Activated CD8-positive, alpha-beta T cell treated with anti-CD3 and anti-CD28 coated beads, Interleukin-2, amount 10 ng/mL, durations not matched to agents 7 days and 5 days (primary cell): ENCODE measurements around the gene FSD2. TPM values are rescaled to one million over a fixed set of nuclear protein-coding genes. Genes with fewer than 3 reads are reported as not detected.

Experiments
- ATAC-seq: fragments of 150-1000 bp; cut with Tn5 transposase; one replicate; pipeline ENCODE4 v1.10.0; 2021; ENCODE audit warnings: moderate library complexity
- CTCF ChIA-PET: fragments of 350-600 bp; sonication (Branson Sonifier 250); formaldehyde crosslinking; loops from one replicate; lab custom pipeline; 2021; ENCODE audit warnings: antibody characterized with exemption; lab: Charles Lee
- POLR2A ChIA-PET: fragments of 350-600 bp; sonication (Branson Sonifier 250); formaldehyde crosslinking; loops from one replicate; lab custom pipeline; 2021; ENCODE audit warnings: antibody characterized with exemption; lab: Charles Lee
- DNase-seq: peaks from one replicate; pipeline ENCODE4 v3.0.0-alpha.2; 2020
- H3K27ac Mint-ChIP-seq: one replicate; pipeline ENCODE4 v1.8.0; 2021; ENCODE audit warnings: mild to moderate bottlenecking, mixed read lengths
- H3K27me3 Mint-ChIP-seq: one replicate; pipeline ENCODE4 v1.8.0; 2021; ENCODE audit warnings: low read depth, mixed read lengths
- H3K36me3 Mint-ChIP-seq: one replicate; pipeline ENCODE4 v1.8.0; 2021; ENCODE audit warnings: low read depth, mixed read lengths
- H3K4me1 Mint-ChIP-seq: one replicate; pipeline ENCODE4 v1.8.0; 2021; ENCODE audit warnings: low read depth, mixed read lengths
- H3K4me3 Mint-ChIP-seq: one replicate; pipeline ENCODE4 v1.8.0; 2021; ENCODE audit warnings: mild to moderate bottlenecking, mixed read lengths
- H3K9me3 Mint-ChIP-seq: one replicate; pipeline ENCODE4 v1.8.0; 2022; ENCODE audit warnings: mixed read lengths; ENCODE audit not compliant: insufficient read depth
- total RNA-seq, 2 experiments: library from RNA; stranded (reverse); gene quantifications; one replicate each; pipeline ENCODE4 v1.2.3, GENCODE V29; 2021

FSD2 gene
- total RNA-seq, 2 experiments from 2014 or later = not detected

DNA sequence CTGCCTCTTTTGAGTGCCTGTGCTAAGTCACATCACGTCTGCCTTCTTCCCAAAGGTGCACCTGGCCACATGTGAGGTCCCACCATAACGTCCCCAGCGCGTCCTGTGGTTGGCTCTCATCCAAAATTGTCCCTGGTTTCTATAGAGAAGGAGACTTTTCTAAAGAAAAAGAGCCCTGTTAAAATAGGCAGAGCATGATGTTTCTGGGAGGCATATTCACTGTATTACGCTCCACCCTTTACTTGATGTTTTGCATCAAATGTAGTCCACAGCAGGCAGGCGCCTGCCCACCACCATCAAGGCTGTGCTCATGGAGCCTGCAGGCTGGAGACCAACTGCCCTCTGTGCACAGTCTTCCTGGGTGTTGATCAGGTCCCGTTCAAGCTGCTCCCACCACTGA lies 39.8 kb upstream of the FSD2 start:
- peak; percentile 12 for DNase-seq
- Mint-ChIP-seq H3K4me3 (no peak overlapping the region), H3K36me3 (peaks cover 6% of the 10 kb centered on the region), H3K27ac (no peak overlapping the region), H3K4me1 (peaks cover 19% of the 10 kb centered on the region), H3K9me3 (no peaks in the 10 kb centered on the region), H3K27me3 (peaks cover 6% of the 10 kb centered on the region)
- CTCF ChIA-PET = no interaction called here
- no peak for ATAC-seq
- POLR2A ChIA-PET = no interaction called here

DNA sequence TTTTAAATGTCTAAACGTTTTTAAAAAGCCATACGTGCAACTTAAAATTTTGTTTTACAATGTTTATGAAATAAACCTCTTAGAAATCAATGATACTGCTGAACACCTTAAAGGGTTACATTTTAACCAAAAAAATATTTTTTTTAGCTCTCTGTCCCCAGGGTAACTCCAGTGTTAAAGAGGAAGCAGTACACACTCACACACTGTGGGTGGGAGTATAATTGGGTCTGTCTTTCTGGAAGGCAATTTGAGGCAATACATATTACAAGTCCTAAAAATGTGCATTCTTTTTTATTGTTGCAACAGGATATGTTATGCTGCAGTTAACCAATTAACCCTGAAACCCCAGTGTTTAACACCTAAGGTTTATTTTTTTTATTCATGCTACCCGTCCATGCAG lies 37.7 kb upstream of the FSD2 start:
- no peaks in the 10 kb centered on the region for H3K9me3 Mint-ChIP-seq
- ATAC-seq (no peak), DNase-seq (no peak)
- H3K4me1 Mint-ChIP-seq = peaks cover 9% of the 10 kb centered on the region
- H3K36me3 Mint-ChIP-seq = peaks cover 12% of the 10 kb centered on the region
- H3K27me3 Mint-ChIP-seq = peaks cover 6% of the 10 kb centered on the region
- H3K4me3 Mint-ChIP-seq = no peak overlapping the region
- CTCF ChIA-PET = no interaction called here
- no peak overlapping the region for H3K27ac Mint-ChIP-seq
- POLR2A ChIA-PET = no interaction called here

DNA sequence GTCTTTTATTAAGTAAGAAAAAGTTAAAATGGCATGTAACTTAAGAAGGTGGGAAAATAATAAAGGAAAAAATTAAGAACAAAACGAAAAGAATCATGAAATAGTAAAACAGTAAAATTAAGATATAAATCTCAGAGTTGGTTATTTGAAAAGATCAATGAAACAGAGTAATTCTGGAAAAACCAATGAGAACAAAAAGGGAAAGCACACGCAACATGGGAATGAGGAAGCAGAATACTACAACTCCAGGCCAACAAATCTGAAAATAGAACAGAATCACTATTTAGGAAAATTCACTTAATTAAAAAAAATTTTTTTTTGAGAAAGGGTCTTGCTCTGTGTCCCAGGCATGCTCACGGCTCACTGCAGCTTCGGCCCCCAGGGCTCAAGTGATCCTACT lies 34.3 kb upstream of the FSD2 start:
- no peak for DNase-seq
- no peak for ATAC-seq
- Mint-ChIP-seq H3K27ac (no peak overlapping the region), H3K4me3 (no peak overlapping the region), H3K36me3 (peaks cover 42% of the 10 kb centered on the region), H3K9me3 (no peaks in the 10 kb centered on the region), H3K27me3 (peaks cover 6% of the 10 kb centered on the region), H3K4me1 (peaks cover 5% of the 10 kb centered on the region)
- ChIA-PET POLR2A (no interaction called here), CTCF (interaction anchor here (1.3 kb wide), 1 partner anchor 9 kb away, joined by 3 read pairs; no protein-coding TSS in a partner anchor)

- Mint-ChIP-seq H3K27ac (no peak overlapping the region), H3K4me1 (no peaks in the 10 kb centered on the region)
Observed at GRCh38 chr15:82839136-82839535, 33.3 kb upstream of the FSD2 start.

GRCh38 chr15:82838096-82838735 lies 32.3 kb upstream of the FSD2 start:
- no peak overlapping the region for H3K27ac Mint-ChIP-seq
- CTCF ChIA-PET = interaction anchor here (2.0 kb wide), 1 partner anchor 11 kb away, joined by 10 read pairs; no protein-coding TSS in a partner anchor
- H3K27me3 Mint-ChIP-seq = no peaks in the 10 kb centered on the region
- DNase-seq = no peak
- POLR2A ChIA-PET = interaction anchor here (0.7 to 1.5 kb wide), 2 partner anchors 12 to 28 kb away, joined by 4 to 5 read pairs; no protein-coding TSS in a partner anchor
- no peak overlapping the region for H3K4me3 Mint-ChIP-seq
- ATAC-seq = no peak
- H3K9me3 Mint-ChIP-seq = no peaks in the 10 kb centered on the region
- H3K36me3 Mint-ChIP-seq = peaks cover 56% of the 10 kb centered on the region
- peaks cover 2% of the 10 kb centered on the region for H3K4me1 Mint-ChIP-seq

More at GRCh38 chr15:82839136-82839535, 33.3 kb upstream of the FSD2 start:
- Mint-ChIP-seq H3K36me3 (peaks cover 50% of the 10 kb centered on the region), H3K27me3 (no peaks in the 10 kb centered on the region), H3K9me3 (no peaks in the 10 kb centered on the region), H3K4me3 (no peak overlapping the region)
- CTCF ChIA-PET = interaction anchor here (2.0 kb wide), 1 partner anchor 10 kb away, joined by 10 read pairs; no protein-coding TSS in a partner anchor
- POLR2A ChIA-PET = interaction anchor here (1.5 kb wide), 1 partner anchor 29 kb away, joined by 5 read pairs; no protein-coding TSS in a partner anchor
- DNase-seq (no peak), ATAC-seq (no peak)

GRCh38 chr15:82835391-82835917 lies 29.6 kb upstream of the FSD2 start:
- CTCF ChIA-PET = no interaction called here
- POLR2A ChIA-PET = no interaction called here
- no peaks in the 10 kb centered on the region for H3K9me3 Mint-ChIP-seq
- no peak overlapping the region for H3K27ac Mint-ChIP-seq
- ATAC-seq (no peak), DNase-seq (peak; percentile 4)
- no peaks in the 10 kb centered on the region for H3K27me3 Mint-ChIP-seq
- H3K4me1 Mint-ChIP-seq = peaks cover 27% of the 10 kb centered on the region
- H3K36me3 Mint-ChIP-seq = peaks cover 78% of the 10 kb centered on the region
- no peak overlapping the region for H3K4me3 Mint-ChIP-seq

- peaks cover 27% of the 10 kb centered on the region for H3K4me1 Mint-ChIP-seq
- peaks cover 86% of the 10 kb centered on the region for H3K36me3 Mint-ChIP-seq
- CTCF ChIA-PET = interaction anchor here (1.0 to 2.1 kb wide), 5 partner anchors 15 to 177 kb away, joined by 3 to 18 read pairs (median 10); no protein-coding TSS in a partner anchor
- POLR2A ChIA-PET = interaction anchor here (0.6 to 1.5 kb wide), 2 partner anchors 23 to 310 kb away, joined by 4 to 12 read pairs; no protein-coding TSS in a partner anchor
- DNase-seq (peak; percentile 17), ATAC-seq (no peak)
- H3K27ac Mint-ChIP-seq = peak overlapping the region; percentile 86
- no peak overlapping the region for H3K4me3 Mint-ChIP-seq
- H3K27me3 Mint-ChIP-seq = no peaks in the 10 kb centered on the region
- no peaks in the 10 kb centered on the region for H3K9me3 Mint-ChIP-seq
Observed at GRCh38 chr15:82833362-82833682, 27.5 kb upstream of the FSD2 start.

DNA sequence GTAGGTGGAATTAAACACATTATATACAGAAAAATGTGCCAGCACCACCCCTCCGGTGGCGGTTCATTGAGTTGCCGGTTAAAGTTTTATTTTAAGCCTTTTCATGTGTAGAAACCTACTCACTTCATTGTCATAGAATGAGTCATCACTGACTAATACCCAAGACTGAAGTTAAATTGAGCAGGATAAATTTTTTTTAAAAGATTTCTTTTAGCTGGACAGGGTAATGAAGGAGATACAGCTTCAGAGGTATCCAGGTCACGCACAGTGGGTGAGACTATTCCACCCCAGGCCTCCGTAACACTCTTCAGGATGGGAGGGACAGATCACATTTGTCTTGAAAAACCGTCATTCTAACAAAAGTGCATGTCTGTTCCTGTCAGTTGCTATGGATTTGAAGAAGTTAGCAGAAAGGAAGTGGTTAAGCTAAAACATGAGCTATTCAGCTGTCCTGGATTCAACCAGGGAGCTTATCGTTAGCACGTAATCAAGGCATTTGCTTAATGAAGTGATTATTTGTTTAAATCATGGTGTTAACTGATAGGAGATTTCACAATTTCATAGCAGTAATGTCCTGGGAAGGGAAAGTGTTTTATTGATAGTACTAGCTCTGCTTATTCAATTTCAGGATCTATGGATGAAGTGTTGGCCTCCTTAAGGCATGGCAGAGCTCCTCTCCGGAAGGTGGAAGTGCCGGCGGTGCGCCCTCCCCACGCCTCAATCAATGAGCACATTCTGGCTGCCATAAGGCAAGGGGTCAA lies 26.9 kb upstream of the FSD2 start:
- peak overlapping the region; percentile 12 for H3K4me3 Mint-ChIP-seq
- DNase-seq (peak; percentile 38), ATAC-seq (peak; percentile 55)
- H3K27me3 Mint-ChIP-seq = no peaks in the 10 kb centered on the region
- peaks cover 27% of the 10 kb centered on the region for H3K4me1 Mint-ChIP-seq
- POLR2A ChIA-PET = interaction anchor here (0.6 to 1.5 kb wide), 5 partner anchors 22 to 311 kb away, joined by 3 to 12 read pairs (median 4); partner anchors contain the start of gene BTBD1
- H3K9me3 Mint-ChIP-seq = no peaks in the 10 kb centered on the region
- H3K36me3 Mint-ChIP-seq = peaks cover 86% of the 10 kb centered on the region
- H3K27ac Mint-ChIP-seq = peak overlapping the region; percentile 86
- CTCF ChIA-PET = interaction anchor here (0.5 to 2.1 kb wide), 7 partner anchors 16 to 177 kb away, joined by 3 to 18 read pairs (median 7); partner anchors contain the start of gene RAMAC

DNA sequence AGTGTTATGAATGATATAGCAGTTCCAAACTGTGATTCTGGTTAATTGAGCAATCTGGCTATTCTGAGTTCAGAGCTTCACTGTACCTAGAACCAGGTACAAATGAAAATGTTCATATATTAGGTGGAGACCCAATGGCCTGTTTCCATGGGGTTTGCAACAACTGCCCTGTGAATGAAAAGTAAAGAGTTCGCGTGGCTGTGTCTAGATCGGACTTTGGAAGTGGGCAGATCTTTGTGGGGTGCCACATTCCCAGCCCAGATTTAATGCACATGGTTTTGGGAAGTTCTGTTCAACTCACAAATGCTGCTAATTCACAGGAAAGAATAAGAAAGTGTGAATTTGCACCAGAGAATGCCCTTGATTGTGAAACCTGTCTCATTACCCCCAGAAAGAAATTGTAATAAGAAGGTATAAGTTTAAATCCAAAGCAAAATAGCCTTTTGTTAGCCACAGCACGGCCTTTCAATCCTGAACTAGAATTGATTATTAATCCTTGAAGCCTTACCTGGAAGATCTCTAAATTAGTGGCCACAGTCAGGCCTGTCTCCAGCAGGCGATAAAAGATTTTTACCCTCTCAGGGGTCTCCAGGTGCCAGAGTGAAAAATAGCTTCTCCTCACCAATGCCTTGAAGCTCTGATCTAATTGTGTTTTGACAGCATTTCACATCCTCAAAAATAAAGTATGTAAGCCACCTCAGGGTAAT lies 26.2 kb upstream of the FSD2 start:
- CTCF ChIA-PET = interaction anchor here (1.2 to 2.1 kb wide), 4 partner anchors 16 to 178 kb away, joined by 3 to 18 read pairs (median 12); no protein-coding TSS in a partner anchor
- ATAC-seq = no peak

GRCh38 chr15:82830427-82831173 lies 24.7 kb upstream of the FSD2 start:
- POLR2A ChIA-PET = no interaction called here
- peaks cover 27% of the 10 kb centered on the region for H3K4me1 Mint-ChIP-seq
- H3K9me3 Mint-ChIP-seq = no peaks in the 10 kb centered on the region
- ATAC-seq = no peak
- no peak overlapping the region for H3K4me3 Mint-ChIP-seq
- CTCF ChIA-PET = interaction anchor here (0.7 to 2.1 kb wide), 2 partner anchors 17 to 170 kb away, joined by 3 to 5 read pairs; no protein-coding TSS in a partner anchor
- H3K36me3 Mint-ChIP-seq = peaks cover 78% of the 10 kb centered on the region
- DNase-seq = no peak
- H3K27me3 Mint-ChIP-seq = no peaks in the 10 kb centered on the region
- H3K27ac Mint-ChIP-seq = no peak overlapping the region

More for the DNA sequence above, 26.2 kb upstream of the FSD2 start:
- DNase-seq = no peak
- no peaks in the 10 kb centered on the region for H3K9me3 Mint-ChIP-seq
- POLR2A ChIA-PET = interaction anchor here (0.7 to 1.5 kb wide), 4 partner anchors 21 to 291 kb away, joined by 3 to 12 read pairs (median 4); partner anchors contain the start of gene BTBD1
- H3K4me3 Mint-ChIP-seq = peak overlapping the region; percentile 12
- peaks cover 27% of the 10 kb centered on the region for H3K4me1 Mint-ChIP-seq
- peak overlapping the region; percentile 86 for H3K27ac Mint-ChIP-seq
- no peaks in the 10 kb centered on the region for H3K27me3 Mint-ChIP-seq
- peaks cover 80% of the 10 kb centered on the region for H3K36me3 Mint-ChIP-seq
